ENCODE data around the gene GFRAL. TPM values are rescaled to one million over a fixed set of nuclear protein-coding genes. Genes with fewer than 3 reads are reported as not detected.

GFRAL gene, protein sequence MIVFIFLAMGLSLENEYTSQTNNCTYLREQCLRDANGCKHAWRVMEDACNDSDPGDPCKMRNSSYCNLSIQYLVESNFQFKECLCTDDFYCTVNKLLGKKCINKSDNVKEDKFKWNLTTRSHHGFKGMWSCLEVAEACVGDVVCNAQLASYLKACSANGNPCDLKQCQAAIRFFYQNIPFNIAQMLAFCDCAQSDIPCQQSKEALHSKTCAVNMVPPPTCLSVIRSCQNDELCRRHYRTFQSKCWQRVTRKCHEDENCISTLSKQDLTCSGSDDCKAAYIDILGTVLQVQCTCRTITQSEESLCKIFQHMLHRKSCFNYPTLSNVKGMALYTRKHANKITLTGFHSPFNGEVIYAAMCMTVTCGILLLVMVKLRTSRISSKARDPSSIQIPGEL
- not detected in 2 replicates for total RNA-seq

DNA sequence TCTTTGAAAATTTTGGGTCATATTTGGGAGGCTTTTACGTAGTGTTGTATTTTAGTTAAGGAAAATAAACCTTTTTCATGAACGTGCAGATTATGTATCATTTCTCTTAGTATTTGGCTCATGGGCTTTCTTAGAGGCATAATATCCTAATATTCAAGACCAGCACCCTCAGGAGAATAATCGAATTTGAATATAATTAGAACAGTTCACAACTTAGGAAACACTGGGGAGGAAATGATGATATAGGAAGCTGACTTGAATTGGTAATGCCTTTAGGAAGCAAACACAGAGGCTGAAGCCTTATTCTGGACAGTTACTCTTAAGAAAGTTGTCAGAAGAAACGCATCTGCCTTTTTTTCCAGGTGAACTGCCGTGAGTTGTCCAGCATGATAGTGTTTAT is at the start of gene GFRAL:
GFRAL (plus strand) TSS at position 301 of the 400 bp plus-strand sequence; CDS start at position 387, 86 bp downstream.

Other genes with a start within 250 kb of the GFRAL start
- gene HCRTR2, start 153.0 kb upstream of the GFRAL start, total RNA-seq: 0.39 TPM in 1 of 2 replicates, not detected in the other